ENCODE data around the gene DNAJC24. TPM values are rescaled to one million over a fixed set of nuclear protein-coding genes. Genes with fewer than 3 reads are reported as not detected.

The DNAJC24 gene
- total RNA-seq, 1 experiment from 2014 or later, result 17.9 TPM

GRCh38 chr11:31361743-31362142, 7.9 kb upstream of the DNAJC24 start:
- CTCF ChIA-PET, result no interaction called here
- no peaks in the 10 kb centered on the region for H3K36me3 Mint-ChIP-seq (ENCODE audit: insufficient read depth, unreplicated experiment)
- intact Hi-C loops (cut with micrococcal nuclease; ENCODE audit: unreplicated experiment), result no loop called here
- no peak overlapping the region for H3K4me3 Mint-ChIP-seq (ENCODE audit: low read depth, unreplicated experiment)
- H3K9me3 Mint-ChIP-seq (ENCODE audit: low read depth, unreplicated experiment), result no peaks in the 10 kb centered on the region
- no peak overlapping the region for H3K27ac Mint-ChIP-seq (ENCODE audit: unreplicated experiment)
- H3K27me3 Mint-ChIP-seq (ENCODE audit: unreplicated experiment), result peaks cover 2% of the 10 kb centered on the region
- BruUV-seq (replicated peaks), result no TSS peak
- H3K4me1 Mint-ChIP-seq (ENCODE audit: low read depth, unreplicated experiment), result no peaks in the 10 kb centered on the region
- DNase-seq, result no peak
- TF ChIP-seq, protein P1, sequence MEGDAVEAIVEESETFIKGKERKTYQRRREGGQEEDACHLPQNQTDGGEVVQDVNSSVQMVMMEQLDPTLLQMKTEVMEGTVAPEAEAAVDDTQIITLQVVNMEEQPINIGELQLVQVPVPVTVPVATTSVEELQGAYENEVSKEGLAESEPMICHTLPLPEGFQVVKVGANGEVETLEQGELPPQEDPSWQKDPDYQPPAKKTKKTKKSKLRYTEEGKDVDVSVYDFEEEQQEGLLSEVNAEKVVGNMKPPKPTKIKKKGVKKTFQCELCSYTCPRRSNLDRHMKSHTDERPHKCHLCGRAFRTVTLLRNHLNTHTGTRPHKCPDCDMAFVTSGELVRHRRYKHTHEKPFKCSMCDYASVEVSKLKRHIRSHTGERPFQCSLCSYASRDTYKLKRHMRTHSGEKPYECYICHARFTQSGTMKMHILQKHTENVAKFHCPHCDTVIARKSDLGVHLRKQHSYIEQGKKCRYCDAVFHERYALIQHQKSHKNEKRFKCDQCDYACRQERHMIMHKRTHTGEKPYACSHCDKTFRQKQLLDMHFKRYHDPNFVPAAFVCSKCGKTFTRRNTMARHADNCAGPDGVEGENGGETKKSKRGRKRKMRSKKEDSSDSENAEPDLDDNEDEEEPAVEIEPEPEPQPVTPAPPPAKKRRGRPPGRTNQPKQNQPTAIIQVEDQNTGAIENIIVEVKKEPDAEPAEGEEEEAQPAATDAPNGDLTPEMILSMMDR (IDR thresholded peaks at IDR 0.05; ENCODE audit: unreplicated experiment), result no peak

GRCh38 chr11:31366795-31367194, 2.9 kb upstream of the DNAJC24 start:
- no TSS peak for BruUV-seq (replicated peaks)
- intact Hi-C loops (cut with micrococcal nuclease; ENCODE audit: unreplicated experiment), result no loop called here
- CTCF ChIA-PET, result no interaction called here
- no peak overlapping the region for H3K4me3 Mint-ChIP-seq (ENCODE audit: low read depth, unreplicated experiment)
- H3K9me3 Mint-ChIP-seq (ENCODE audit: low read depth, unreplicated experiment), result no peaks in the 10 kb centered on the region
- DNase-seq, result no peak
- no peak overlapping the region for H3K27ac Mint-ChIP-seq (ENCODE audit: unreplicated experiment)
- TF ChIP-seq, protein P1 (IDR thresholded peaks at IDR 0.05; ENCODE audit: unreplicated experiment), result no peak
- H3K36me3 Mint-ChIP-seq (ENCODE audit: insufficient read depth, unreplicated experiment), result peaks cover 19% of the 10 kb centered on the region
- H3K27me3 Mint-ChIP-seq (ENCODE audit: unreplicated experiment), result peaks cover 14% of the 10 kb centered on the region
- H3K4me1 Mint-ChIP-seq (ENCODE audit: low read depth, unreplicated experiment), result no peaks in the 10 kb centered on the region

DNA sequence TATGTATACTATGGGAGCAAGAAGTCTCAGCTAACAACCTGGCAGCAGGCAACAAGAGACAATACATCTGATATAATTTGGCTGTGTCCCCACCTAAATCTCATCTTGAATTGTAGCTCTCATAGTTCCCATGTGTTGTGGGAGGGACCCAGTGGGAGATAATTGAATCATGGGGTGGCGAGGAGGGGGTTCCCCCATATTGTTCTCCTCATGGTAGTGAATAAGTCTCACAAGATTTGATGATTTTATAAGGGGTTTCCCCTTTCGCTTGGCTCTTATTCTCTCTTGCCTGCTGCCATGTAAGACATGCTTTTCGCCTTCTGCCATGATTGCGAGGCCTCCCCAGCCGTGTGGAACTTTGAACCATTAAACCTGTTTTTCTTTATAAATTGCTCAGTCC, 6.2 kb downstream of the DNAJC24 start:
- no TSS peak for BruUV-seq (replicated peaks)
- no peak for DNase-seq
- Mint-ChIP-seq H3K4me1 (ENCODE audit: low read depth, unreplicated experiment) (no peaks in the 10 kb centered on the region), H3K36me3 (ENCODE audit: insufficient read depth, unreplicated experiment) (no peaks in the 10 kb centered on the region), H3K27me3 (ENCODE audit: unreplicated experiment) (no peaks in the 10 kb centered on the region), H3K27ac (ENCODE audit: unreplicated experiment) (no peak overlapping the region), H3K4me3 (ENCODE audit: low read depth, unreplicated experiment) (no peak overlapping the region), H3K9me3 (ENCODE audit: low read depth, unreplicated experiment) (no peaks in the 10 kb centered on the region)
- TF ChIP-seq, protein P1 (IDR thresholded peaks at IDR 0.05; ENCODE audit: unreplicated experiment), result no peak
- CTCF ChIA-PET, result no interaction called here
- intact Hi-C loops (cut with micrococcal nuclease; ENCODE audit: unreplicated experiment), result no loop called here

DNA sequence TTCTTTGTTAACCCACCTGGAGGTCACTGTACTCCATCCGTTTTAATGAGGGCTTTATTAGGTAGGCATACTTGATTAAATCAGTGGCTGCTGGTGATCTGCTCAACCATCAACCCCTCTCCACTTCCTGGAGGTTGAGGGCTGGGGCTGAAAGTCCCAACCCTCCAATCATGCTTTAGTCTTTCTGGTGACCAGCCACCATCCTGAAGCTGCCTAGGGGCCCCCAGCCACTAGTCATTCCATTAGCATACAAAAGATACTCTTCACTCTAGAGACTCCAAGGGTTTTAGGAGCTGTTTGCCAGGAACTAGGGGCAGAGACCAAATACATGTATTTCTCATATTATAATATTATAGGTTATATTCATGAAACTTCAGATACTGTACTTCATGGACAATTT, 13.5 kb downstream of the DNAJC24 start:
- Mint-ChIP-seq H3K9me3 (ENCODE audit: low read depth, unreplicated experiment) (peaks cover 6% of the 10 kb centered on the region), H3K27me3 (ENCODE audit: unreplicated experiment) (no peaks in the 10 kb centered on the region), H3K4me3 (ENCODE audit: low read depth, unreplicated experiment) (no peak overlapping the region), H3K36me3 (ENCODE audit: insufficient read depth, unreplicated experiment) (no peaks in the 10 kb centered on the region), H3K4me1 (ENCODE audit: low read depth, unreplicated experiment) (no peaks in the 10 kb centered on the region), H3K27ac (ENCODE audit: unreplicated experiment) (no peak overlapping the region)
- TF ChIP-seq, protein P1 (IDR thresholded peaks at IDR 0.05; ENCODE audit: unreplicated experiment), result no peak
- intact Hi-C loops (cut with micrococcal nuclease; ENCODE audit: unreplicated experiment), result no loop called here
- DNase-seq, result no peak
- CTCF ChIA-PET, result no interaction called here
- BruUV-seq (replicated peaks), result no TSS peak

DNA sequence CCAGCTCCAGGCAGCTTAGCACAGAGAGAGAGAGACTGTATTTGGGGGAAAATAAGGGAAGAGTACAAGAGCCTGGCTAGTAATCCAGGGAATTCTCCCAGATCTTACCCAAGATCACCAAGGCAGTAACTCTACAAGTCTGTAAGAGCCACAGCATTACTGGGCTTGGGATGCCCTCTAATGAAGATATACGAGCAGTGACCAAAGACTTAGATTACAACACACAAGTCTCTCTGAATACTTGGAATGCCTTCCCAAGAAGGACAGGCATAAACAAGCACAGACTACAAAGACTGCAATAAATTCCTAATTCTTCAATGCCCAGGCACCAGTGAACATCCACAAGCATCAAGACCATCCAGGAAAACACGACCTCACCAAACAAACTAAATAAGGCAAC, 17.7 kb downstream of the DNAJC24 start:
- CTCF ChIA-PET, result no interaction called here
- Mint-ChIP-seq H3K27me3 (ENCODE audit: unreplicated experiment) (no peaks in the 10 kb centered on the region), H3K27ac (ENCODE audit: unreplicated experiment) (no peak overlapping the region), H3K9me3 (ENCODE audit: low read depth, unreplicated experiment) (peaks cover 6% of the 10 kb centered on the region), H3K36me3 (ENCODE audit: insufficient read depth, unreplicated experiment) (no peaks in the 10 kb centered on the region), H3K4me1 (ENCODE audit: low read depth, unreplicated experiment) (no peaks in the 10 kb centered on the region), H3K4me3 (ENCODE audit: low read depth, unreplicated experiment) (no peak overlapping the region)
- intact Hi-C loops (cut with micrococcal nuclease; ENCODE audit: unreplicated experiment), result no loop called here
- TF ChIP-seq, protein P1 (IDR thresholded peaks at IDR 0.05; ENCODE audit: unreplicated experiment), result no peak
- BruUV-seq (replicated peaks), result no TSS peak
- DNase-seq, result no peak
